Mononuclear cell (primary cell): ENCODE measurements around the gene SLC26A9. TPM values are rescaled to one million over a fixed set of nuclear protein-coding genes. Genes with fewer than 3 reads are reported as not detected.
"Not testable (repeated sequence)": the region's sequence is repeated elsewhere in the genome, so short reads cannot be mapped to it uniquely, and the experiment has no call there.

Experiments used
- H3K27me3 ChIP-seq: 2 replicates; pipeline ENCODE4 v1.6.0; 2011; ENCODE audit warnings: low read length, control low read depth; ENCODE audit not compliant: insufficient read depth
- H3K4me1 ChIP-seq: 2 replicates; pipeline ENCODE4 v1.5.1; 2011; ENCODE audit warnings: mild to moderate bottlenecking, low read length, control low read depth; ENCODE audit not compliant: insufficient read depth
- H3K4me3 ChIP-seq: 2 replicates; pipeline ENCODE4 v1.5.1; 2011; ENCODE audit warnings: mild to moderate bottlenecking, low read length, moderate library complexity
- H3K9me3 ChIP-seq: 2 replicates; pipeline ENCODE4 v1.5.1; 2011; ENCODE audit warnings: low read depth, mild to moderate bottlenecking, control low read depth, low read length
- total RNA-seq: library from RNA; depleted of rRNA; stranded (reverse); fragments of >200 nt; gene quantifications from one replicate; pipeline ENCODE4 v1.2.3, GENCODE V29; 2012

SLC26A9 gene
- total RNA-seq, 1 donor, result not detected

GRCh38 chr1:205879974-205880373, 63.3 kb downstream of the SLC26A9 start:
- Histone ChIP-seq H3K4me1 (no peaks in the 10 kb centered on the region), H3K9me3 (peaks cover 5% of the 10 kb centered on the region), H3K4me3 (no peak overlapping the region), H3K27me3 (peaks cover 38% of the 10 kb centered on the region)

- Histone ChIP-seq H3K27me3 (peaks cover 38% of the 10 kb centered on the region), H3K4me1 (no peaks in the 10 kb centered on the region), H3K9me3 (peaks cover 5% of the 10 kb centered on the region), H3K4me3 (no peak overlapping the region)
Observed at GRCh38 chr1:205878026-205878425, 65.2 kb downstream of the SLC26A9 start.

GRCh38 chr1:205873148-205873547, 70.1 kb downstream of the SLC26A9 start:
- not testable (repeated sequence) for H3K4me1 ChIP-seq, H3K4me3 ChIP-seq, H3K9me3 ChIP-seq
- peaks cover 11% of the 10 kb centered on the region for H3K27me3 ChIP-seq

- Histone ChIP-seq H3K4me1 (no peaks in the 10 kb centered on the region), H3K27me3 (no peaks in the 10 kb centered on the region), H3K9me3 (no peaks in the 10 kb centered on the region), H3K4me3 (no peak overlapping the region)
Observed at GRCh38 chr1:205870236-205870635, 73.0 kb downstream of the SLC26A9 start.

Other genes starting within 250 kb of the SLC26A9 start
- gene NUCKS1, start 193.3 kb downstream of the SLC26A9 start, total RNA-seq, result 60.8 TPM
- gene RAB29, start 168.0 kb downstream of the SLC26A9 start, total RNA-seq, result 21.1 TPM
- gene SLC41A1, start 130.3 kb downstream of the SLC26A9 start, total RNA-seq, result 16.1 TPM
- 0.42 TPM for gene PM20D1, start 93.3 kb downstream of the SLC26A9 start, total RNA-seq
- gene RAB7B, start 59.9 kb upstream of the SLC26A9 start, total RNA-seq, result 0.10 TPM
- gene CTSE, start 80.4 kb upstream of the SLC26A9 start, total RNA-seq, result not detected
- not detected for gene RHEX, start 109.7 kb upstream of the SLC26A9 start, total RNA-seq
- not detected for gene AVPR1B, start 173.9 kb upstream of the SLC26A9 start, total RNA-seq